Uterus (tissue), 2 donors: ENCODE data around the gene ROCK1.

Source experiments
- POLR2A ChIP-seq, 2 donors: fragments of 450-650 bp; IDR thresholded peaks; one replicate each; pipeline ENCODE4 v1.6.1; 2016; ENCODE audit warnings: antibody characterized with exemption in 2 of 2, mild to moderate bottlenecking in 1 of 2, moderate library complexity in 1 of 2
- TF ChIP-seq, protein P1 (sequence below), 4 experiments: fragments of 200-600 bp in 2 of 4; fragments of 450-650 bp in 2 of 4; sonication (generic) in 2 of 4; IDR thresholded peaks; one replicate each; pipeline ENCODE4 v1.5.1; 2016 to 2019; ENCODE audit warnings: antibody characterized with exemption in 4 of 4, mild to moderate bottlenecking in 2 of 4, moderate library complexity in 1 of 4

DNA sequence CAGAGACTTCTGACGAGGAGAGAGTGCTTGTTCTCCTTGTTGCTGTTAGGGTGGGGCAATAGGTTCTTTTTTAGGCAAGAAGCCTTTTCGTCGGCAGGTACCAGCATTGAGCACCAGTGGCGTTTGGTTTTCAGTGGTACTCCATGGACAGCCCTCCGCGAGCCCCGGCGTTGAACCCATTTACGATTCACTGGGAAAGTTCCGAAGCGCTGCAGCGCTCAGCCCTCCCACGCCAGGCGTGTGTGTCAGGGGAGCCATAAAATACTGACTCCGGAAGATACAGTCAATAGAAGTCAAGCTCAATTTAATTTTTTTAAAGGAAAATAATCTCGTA is 494 bp upstream of the ROCK1 start:
- TF ChIP-seq, protein P1, sequence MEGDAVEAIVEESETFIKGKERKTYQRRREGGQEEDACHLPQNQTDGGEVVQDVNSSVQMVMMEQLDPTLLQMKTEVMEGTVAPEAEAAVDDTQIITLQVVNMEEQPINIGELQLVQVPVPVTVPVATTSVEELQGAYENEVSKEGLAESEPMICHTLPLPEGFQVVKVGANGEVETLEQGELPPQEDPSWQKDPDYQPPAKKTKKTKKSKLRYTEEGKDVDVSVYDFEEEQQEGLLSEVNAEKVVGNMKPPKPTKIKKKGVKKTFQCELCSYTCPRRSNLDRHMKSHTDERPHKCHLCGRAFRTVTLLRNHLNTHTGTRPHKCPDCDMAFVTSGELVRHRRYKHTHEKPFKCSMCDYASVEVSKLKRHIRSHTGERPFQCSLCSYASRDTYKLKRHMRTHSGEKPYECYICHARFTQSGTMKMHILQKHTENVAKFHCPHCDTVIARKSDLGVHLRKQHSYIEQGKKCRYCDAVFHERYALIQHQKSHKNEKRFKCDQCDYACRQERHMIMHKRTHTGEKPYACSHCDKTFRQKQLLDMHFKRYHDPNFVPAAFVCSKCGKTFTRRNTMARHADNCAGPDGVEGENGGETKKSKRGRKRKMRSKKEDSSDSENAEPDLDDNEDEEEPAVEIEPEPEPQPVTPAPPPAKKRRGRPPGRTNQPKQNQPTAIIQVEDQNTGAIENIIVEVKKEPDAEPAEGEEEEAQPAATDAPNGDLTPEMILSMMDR (IDR thresholded peaks at IDR 0.05): peak in 1 of 4 experiments; percentile 20
- TF ChIP-seq POLR2A (IDR thresholded peaks at IDR 0.05): no peak
